Omental fat pad (tissue), 4 donors: ENCODE results near the gene ESAM. TPM values are rescaled to one million over a fixed set of nuclear protein-coding genes. Genes with fewer than 3 reads are reported as not detected.

Source experiments
- ATAC-seq: fragments of 150-250 bp; one replicate; pipeline ENCODE4 v1.9.1; 2016; ENCODE audit warnings: mild to moderate bottlenecking, moderate library complexity; ENCODE audit not compliant: low FRiP score
- DNase-seq: peaks from one replicate; pipeline ENCODE4 v3.0.0-alpha.2; 2019; ENCODE audit warnings: low spot score
- CTCF ChIP-seq, 3 donors: fragments of 450-650 bp; IDR thresholded peaks; one replicate each; pipeline ENCODE4 v1.5.1; 2016 to 2017; ENCODE audit warnings: antibody characterized with exemption in 3 of 3, mild to moderate bottlenecking in 3 of 3, moderate library complexity in 2 of 3
- total RNA-seq, 4 donors: library from RNA; depleted of rRNA; stranded (reverse); fragments of >200 nt; gene quantifications; one replicate each; pipeline ENCODE4 v1.1.0, GENCODE V29; 2016

The ESAM gene
- total RNA-seq, 4 donors from 2014 or later: 23.0 to 116 (median 62.6) TPM

GRCh38 chr11:124752471-124753102 lies 9.5 kb downstream of the ESAM start:
- DNase-seq: no peak
- no peak for TF ChIP-seq CTCF (IDR thresholded peaks at IDR 0.05)
- no peak for ATAC-seq

DNA sequence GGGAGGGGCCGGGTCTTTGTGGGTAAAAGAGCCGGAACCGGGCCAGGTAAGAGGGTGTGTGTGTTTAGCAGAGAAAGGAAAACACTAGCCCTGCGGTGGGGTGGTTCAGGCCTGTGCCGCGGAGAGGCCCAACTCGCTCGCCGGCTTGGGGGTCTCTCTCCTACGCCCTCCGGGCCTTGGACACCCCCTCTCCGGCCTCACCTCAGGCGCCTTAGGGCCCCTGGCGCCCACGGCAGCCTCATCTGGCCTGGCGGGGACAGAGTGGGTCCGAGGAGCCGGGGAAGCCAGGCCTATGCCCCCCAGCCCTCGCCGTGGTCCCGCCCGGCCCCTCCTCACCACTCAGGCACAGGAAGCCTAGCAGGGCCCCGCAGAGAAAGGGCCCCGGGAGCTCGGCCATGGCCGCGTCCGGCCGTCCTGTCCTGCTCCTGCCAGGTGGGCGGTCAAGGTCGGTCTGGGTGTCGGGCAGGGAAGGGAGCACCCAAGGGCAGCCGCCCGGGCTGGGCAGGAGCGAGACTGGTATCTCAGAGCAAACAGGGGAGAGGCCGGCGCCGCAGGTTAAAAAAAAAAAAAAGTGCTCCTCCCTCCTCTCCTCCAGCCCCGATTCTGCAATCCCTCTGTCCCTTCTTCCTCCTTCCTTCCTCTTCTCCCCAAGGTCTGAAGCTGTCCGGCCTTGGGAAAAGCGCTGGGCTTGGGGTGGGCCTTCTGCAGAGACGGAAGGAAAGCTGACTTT lies 10.2 kb downstream of the ESAM start, which contains the start of gene VSIG2:
VSIG2 (minus strand) TSS at position 515 of the 730 bp plus-strand sequence; CDS start at position 397, 118 bp downstream.
- no peak for DNase-seq
- ATAC-seq: peak; percentile 31
- TF ChIP-seq CTCF (IDR thresholded peaks at IDR 0.05): no peak

DNA sequence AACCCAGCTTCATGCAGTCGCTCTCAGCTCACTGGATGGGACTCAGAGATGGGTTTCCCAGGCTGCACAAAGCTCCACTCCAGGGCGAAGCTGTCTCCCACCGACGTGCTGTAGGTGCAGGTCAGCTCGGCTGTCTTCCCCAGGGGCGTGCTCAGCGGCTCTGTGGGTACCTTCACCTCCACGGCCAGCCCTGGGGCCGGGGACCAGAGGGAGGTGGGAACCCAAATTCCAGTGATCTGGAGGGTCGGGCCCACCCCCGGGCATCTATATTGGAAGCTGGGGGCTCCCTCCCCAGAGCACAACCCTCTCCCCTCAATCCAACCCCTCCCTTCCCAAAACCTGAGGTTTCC lies 10.7 kb downstream of the ESAM start:
- no peak for DNase-seq
- no peak for TF ChIP-seq CTCF (IDR thresholded peaks at IDR 0.05)
- ATAC-seq: no peak

GRCh38 chr11:124749912-124750311 lies 12.2 kb downstream of the ESAM start:
- DNase-seq (no peak), ATAC-seq (no peak)
- no peak for TF ChIP-seq CTCF (IDR thresholded peaks at IDR 0.05)

DNA sequence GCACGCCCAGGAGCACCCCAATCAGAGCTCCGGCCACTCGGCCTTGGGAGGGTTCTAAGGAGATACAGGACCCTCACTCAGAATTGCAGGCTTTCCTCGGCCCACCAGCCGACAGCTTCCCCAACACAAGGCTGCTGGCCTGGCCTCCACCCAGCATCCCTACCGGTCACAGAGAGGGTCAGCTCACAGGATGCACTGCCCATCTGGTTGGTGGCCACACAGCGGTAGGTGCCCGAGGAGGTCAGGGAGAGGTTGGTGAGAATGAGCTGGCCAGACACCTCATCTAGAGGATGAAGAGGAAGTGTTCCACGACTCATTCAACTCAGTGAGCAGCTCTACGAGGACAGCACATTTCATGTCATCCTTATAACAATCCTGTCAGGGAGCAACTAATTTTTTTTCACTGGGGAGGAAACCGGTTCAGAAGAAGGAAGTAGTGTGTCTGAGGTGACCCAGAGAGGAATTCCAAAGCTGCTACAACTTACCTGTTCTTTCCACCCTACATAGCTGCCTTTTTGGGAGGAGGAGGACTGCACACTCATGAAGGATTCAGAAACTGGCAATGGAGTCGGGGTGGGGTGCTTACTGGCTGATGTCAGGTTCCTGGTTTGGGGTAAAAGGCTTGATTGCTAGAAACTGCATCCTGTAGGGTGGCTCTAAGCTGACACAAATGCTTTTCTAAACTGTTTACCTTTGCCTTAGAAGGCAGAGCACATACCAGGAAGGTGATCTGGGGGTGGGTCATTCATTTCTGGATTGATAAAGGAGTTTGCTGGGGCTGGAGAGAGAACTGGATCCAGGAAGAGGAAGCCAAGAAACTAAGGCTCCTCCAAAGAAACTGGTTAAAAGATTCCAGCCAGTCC lies 13.4 kb downstream of the ESAM start:
- no peak for ATAC-seq
- no peak for DNase-seq
- TF ChIP-seq CTCF (IDR thresholded peaks at IDR 0.05): no peak

DNA sequence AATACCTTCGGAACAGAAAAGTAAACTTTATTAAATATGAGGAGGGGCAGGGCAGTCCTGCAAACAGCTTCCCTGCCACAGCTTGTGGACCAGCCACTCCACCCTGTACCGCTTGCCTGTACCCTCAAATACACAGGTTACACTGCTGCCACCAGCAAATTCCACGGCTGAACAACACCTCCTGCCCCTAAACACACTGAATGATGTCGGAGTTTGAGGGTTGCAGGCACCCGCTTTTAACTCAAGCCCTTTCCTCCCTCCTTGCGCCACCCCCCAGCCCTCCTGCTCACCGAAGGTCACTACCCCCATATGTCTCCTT lies 14.0 kb downstream of the ESAM start:
- DNase-seq: no peak
- no peak for TF ChIP-seq CTCF (IDR thresholded peaks at IDR 0.05)
- ATAC-seq: no peak
